Pancreas (tissue), 10 donors: Measurements from ENCODE around the gene CDC42BPA. TPM values are rescaled to one million over a fixed set of nuclear protein-coding genes. Genes with fewer than 3 reads are reported as not detected.

Experiments used
- ATAC-seq, 4 donors: fragments of 200-7000 bp; cut with Tn5 transposase; one replicate each; pipeline versions ENCODE4 v1.8.0 to v1.9.1; 2020; ENCODE audit warnings: mild to moderate bottlenecking in 4 of 4, moderate library complexity in 4 of 4
- DNase-seq, 6 donors: peaks; one replicate each; pipeline ENCODE4 v3.0.0-alpha.2; 2020
- FAIRE-seq: peaks from 2 replicates; lab custom pipeline; 2012; peaks lifted over from hg19 to GRCh38; lab: Jason Lieb, UNC
- H3K27ac ChIP-seq, 4 donors: fragments of 200-600 bp; sonication (generic); 1 replicate in 3 of 4; 2 replicates in 1 of 4; pipeline versions ENCODE4 v1.5.0 to v1.8.0; 2020
- H3K27me3 ChIP-seq, 4 donors: fragments of 200-600 bp; one replicate each; pipeline ENCODE4 v1.8.0; 2021
- H3K36me3 ChIP-seq, 3 donors: fragments of 200-600 bp; sonication (generic) in 1 of 3; one replicate each; pipeline versions ENCODE4 v1.5.0 to v1.8.0; 2020 to 2021
- H3K4me1 ChIP-seq, 3 donors: fragments of 200-600 bp; one replicate each; pipeline ENCODE4 v1.8.0; 2021
- H3K4me3 ChIP-seq, 4 donors: fragments of 200-600 bp; sonication (generic) in 2 of 4; one replicate each; pipeline versions ENCODE4 v1.5.0 to v1.8.0; 2020 to 2021
- H3K9me3 ChIP-seq, 4 donors: fragments of 200-600 bp; one replicate each; pipeline ENCODE4 v1.8.0; 2021
- WGBS, 2 donors: extraction: QIAGEN DNeasy Blood & Tissue Kit; methylation state at CpG; one replicate each; pipeline ENCODE4 v1.1.7; 2013; 5-methylcytosine and 5-hydroxymethylcytosine counted together
- intact Hi-C, 3 donors: fragments of 100-400 bp; cut with DNase I; formaldehyde crosslinking; loops; one replicate each; pipeline versions ENCODE4 v1.11.1 to v1.14.2; 2022
- polyA plus RNA-seq, 2 donors: library from polyadenylated mRNA; stranded (reverse); fragments of 200-250 nt; gene quantifications; one replicate each; pipeline ENCODE4 v1.2.3, GENCODE V29; 2013
- total RNA-seq, 6 donors: library from RNA; stranded (reverse); fragmentation: NEBNext Ultra II Directional in 4 of 6; extraction: Animal tissue kit (Norgen Biotek cat#: 25700) in 4 of 6; gene quantifications; one replicate each; pipeline versions ENCODE4 v1.2.1 to v1.2.4, GENCODE V29; 2021 to 2023
- TF ChIP-seq, protein P1 (sequence below), 4 donors: fragments of 200-600 bp; sonication (generic) in 3 of 4; IDR thresholded peaks; one replicate each; pipeline versions ENCODE4 v1.5.0 to v1.8.0; 2021; ENCODE audit warnings: antibody characterized with exemption in 4 of 4
- donor health status: healthy with polysubstance abuse.
- donor health status: DM: no; HTN: no; CAD: no; lungs with moderate emphysema.
- donor health status: DM: no; HTN: no; CAD: no.
- donor health status: control.
- donor health status: control.
- donor health status: Bipolar disorder and iron deficiency.
- donor health status: DM: yes; HTN: yes; CAD: no.
- donor health status: DM: no; HTN: no; CAD: no.
- donor health status: DM: no; HTN: no; CAD: no.
- donor health status: DM: yes; HTN: yes; CAD: no.

Gene CDC42BPA
- total and polyA plus RNA-seq, 8 donors, result 5.3 to 22.5 (median 16.5) TPM

DNA sequence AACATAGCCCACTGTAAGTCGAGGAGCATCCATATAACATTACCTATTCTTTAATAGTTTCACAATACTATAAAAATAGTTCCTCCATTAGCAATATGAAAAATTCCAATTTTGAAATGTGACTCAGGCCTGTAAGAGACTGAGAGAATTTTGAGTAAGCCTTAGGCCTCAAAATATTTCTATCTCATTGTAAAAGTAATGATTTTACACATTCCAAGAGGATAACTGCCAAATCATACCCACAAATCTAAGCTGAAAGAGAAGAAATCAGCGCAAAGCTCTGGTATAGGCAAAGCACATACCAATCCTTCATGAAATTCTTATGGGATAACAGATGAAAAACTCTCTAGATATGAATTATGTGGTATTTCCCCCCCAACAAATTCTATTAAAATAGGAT, 144.1 kb downstream of the CDC42BPA start:
- intact Hi-C loops, result no loop called here
- Histone ChIP-seq H3K27ac (no peak overlapping the region), H3K9me3 (no peaks in the 10 kb centered on the region), H3K4me3 (no peak overlapping the region), H3K36me3 (no peaks in the 10 kb centered on the region), H3K4me1 (peaks cover 0 to 4% (median 0%) of the 10 kb centered on the region in 3 donors), H3K27me3 (no peaks in the 10 kb centered on the region)
- ATAC-seq, result no peak
- TF ChIP-seq, protein P1, sequence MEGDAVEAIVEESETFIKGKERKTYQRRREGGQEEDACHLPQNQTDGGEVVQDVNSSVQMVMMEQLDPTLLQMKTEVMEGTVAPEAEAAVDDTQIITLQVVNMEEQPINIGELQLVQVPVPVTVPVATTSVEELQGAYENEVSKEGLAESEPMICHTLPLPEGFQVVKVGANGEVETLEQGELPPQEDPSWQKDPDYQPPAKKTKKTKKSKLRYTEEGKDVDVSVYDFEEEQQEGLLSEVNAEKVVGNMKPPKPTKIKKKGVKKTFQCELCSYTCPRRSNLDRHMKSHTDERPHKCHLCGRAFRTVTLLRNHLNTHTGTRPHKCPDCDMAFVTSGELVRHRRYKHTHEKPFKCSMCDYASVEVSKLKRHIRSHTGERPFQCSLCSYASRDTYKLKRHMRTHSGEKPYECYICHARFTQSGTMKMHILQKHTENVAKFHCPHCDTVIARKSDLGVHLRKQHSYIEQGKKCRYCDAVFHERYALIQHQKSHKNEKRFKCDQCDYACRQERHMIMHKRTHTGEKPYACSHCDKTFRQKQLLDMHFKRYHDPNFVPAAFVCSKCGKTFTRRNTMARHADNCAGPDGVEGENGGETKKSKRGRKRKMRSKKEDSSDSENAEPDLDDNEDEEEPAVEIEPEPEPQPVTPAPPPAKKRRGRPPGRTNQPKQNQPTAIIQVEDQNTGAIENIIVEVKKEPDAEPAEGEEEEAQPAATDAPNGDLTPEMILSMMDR (IDR thresholded peaks at IDR 0.05), result no peak
- WGBS, 2 donors, result 97 to 99% methylated on average over 2 of the region's 2 CpGs
- DNase-seq, result no peak
- FAIRE-seq, result no peak

DNA sequence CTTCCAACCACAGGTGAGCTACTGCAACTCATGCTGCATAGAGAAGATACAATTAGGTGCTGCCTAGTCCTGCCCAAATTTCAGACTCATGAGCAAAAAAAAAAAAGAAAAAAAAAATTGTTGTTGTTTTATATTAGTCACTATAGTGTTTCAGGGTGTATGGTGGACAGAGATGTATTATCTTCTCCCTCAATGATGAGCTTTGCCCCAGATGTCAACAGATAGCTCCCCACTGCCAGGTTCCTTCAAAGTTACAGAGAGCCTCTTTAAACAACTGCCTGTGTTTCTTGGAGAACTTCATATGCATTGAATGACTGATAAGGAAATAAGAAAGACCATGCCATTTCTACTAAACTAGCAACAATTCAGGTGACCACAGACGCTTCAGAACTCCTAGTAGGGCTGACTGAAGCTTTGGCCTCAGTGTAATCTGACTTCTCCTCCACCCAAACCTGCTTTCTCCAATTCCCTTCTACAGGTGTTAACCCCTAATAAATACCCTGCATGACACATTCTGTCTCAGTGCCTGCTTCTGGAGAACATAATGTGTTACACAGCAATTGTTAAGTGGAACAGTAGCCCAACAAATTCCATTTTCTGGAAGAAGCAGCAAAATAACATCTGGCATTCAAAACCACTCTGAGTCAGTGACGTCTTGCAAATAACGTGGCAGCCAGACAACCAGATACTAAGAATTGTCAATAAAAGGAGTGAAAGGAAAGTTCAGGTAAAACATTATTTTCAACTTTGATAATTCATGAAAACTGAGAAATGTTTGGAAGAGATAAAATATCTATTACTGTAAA, 147.7 kb downstream of the CDC42BPA start:
- FAIRE-seq, result no peak
- WGBS, 2 donors, result 47 to 60% methylated on average over 3 of the region's 3 CpGs
- Histone ChIP-seq H3K4me3 (no peak overlapping the region), H3K36me3 (no peaks in the 10 kb centered on the region), H3K9me3 (no peaks in the 10 kb centered on the region), H3K27ac (no peak overlapping the region), H3K4me1 (peaks cover 0 to 4% (median 0%) of the 10 kb centered on the region in 3 donors), H3K27me3 (no peaks in the 10 kb centered on the region)
- no peak for DNase-seq
- ATAC-seq, result peak in 3 of 4 donors; percentile 48 to 77 (median 53)
- TF ChIP-seq, protein P1 (IDR thresholded peaks at IDR 0.05), result no peak
- intact Hi-C loops, result no loop called here

DNA sequence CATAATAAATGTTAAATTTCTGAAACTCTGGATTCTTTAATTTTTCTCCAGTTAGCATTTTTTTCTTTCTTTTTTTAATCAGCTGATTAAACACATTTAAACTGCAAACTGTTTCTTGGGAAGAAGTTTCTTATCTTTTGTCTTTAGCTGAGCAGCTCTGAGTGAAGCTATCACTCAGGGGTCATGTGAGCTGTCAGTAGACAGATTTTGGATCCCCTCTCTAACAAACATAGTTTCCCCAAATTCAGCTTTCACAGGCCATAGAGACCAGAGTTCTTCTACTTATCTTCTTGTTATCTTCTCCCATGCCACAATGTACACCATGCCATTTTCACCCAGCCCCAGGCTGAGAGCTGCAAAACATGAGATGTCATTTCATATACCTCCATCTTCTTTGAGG, 148.9 kb downstream of the CDC42BPA start:
- ATAC-seq, result no peak
- no peak overlapping the region for H3K4me3 ChIP-seq
- H3K4me1 ChIP-seq, result peaks cover 0 to 4% (median 0%) of the 10 kb centered on the region in 3 donors
- H3K9me3 ChIP-seq, result no peaks in the 10 kb centered on the region
- no peak overlapping the region for H3K27ac ChIP-seq
- no peaks in the 10 kb centered on the region for H3K36me3 ChIP-seq
- H3K27me3 ChIP-seq, result no peaks in the 10 kb centered on the region
- TF ChIP-seq, protein P1 (IDR thresholded peaks at IDR 0.05), result no peak
- intact Hi-C loops, result no loop called here
- no peak for FAIRE-seq
- no peak for DNase-seq

DNA sequence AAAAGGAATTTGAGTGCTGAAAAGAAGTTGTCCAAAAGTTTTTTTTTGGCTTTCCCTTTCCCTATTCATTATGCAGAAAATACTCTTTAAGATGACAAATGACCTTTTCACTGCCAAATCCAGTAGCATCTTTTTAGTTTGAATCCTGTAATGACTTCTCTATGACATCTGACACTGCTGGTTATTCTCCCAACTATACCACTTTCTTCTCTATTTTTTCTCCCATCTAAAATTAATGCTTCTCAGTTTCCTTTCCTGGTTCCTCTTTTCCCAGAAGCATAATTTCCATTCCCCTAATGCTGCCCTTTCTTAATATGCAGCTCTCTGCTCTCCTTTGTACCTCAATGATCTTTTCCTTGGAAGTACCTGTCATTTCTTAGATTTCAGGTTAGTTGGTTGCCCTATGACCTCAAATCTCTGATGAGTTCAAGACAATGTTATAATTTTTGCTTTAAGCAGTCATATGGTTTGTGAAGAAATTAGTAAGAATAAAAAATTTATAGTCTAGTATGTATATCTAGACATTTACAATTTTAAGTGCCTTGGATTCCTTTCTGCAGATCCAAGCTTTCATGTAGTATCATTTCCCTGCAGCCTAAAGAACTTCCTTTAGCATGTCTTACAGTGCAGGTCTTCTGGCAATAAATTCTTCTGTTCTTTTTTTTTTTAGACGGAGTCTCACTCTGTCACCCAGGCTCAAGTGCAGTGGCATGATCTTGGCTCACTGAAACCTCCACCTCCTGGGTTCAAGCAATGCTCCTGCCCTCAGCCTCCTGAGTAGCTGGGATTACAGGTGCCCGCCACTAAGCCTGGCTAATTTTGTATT, 150.8 kb downstream of the CDC42BPA start:
- ATAC-seq (no peak), FAIRE-seq (no peak), DNase-seq (no peak)
- Histone ChIP-seq H3K27me3 (no peaks in the 10 kb centered on the region), H3K27ac (no peak overlapping the region), H3K4me3 (no peak overlapping the region), H3K9me3 (no peaks in the 10 kb centered on the region), H3K4me1 (peaks cover 0 to 4% (median 0%) of the 10 kb centered on the region in 3 donors), H3K36me3 (no peaks in the 10 kb centered on the region)
- TF ChIP-seq, protein P1 (IDR thresholded peaks at IDR 0.05), result no peak
- 80 to 85% methylated on average over 2 of the region's 2 CpGs for WGBS, 2 donors
- intact Hi-C loops, result no loop called here
